ENCODE data around the gene PARVA. TPM values are rescaled to one million over a fixed set of nuclear protein-coding genes. Genes with fewer than 3 reads are reported as not detected.
A peak's percentile ranks its signal among the peaks of the same experiment; 100 is the strongest.

Gene PARVA
- total and polyA plus RNA-seq, 2 experiments from 2014 or later = 37.4 to 46.2 TPM

GRCh38 chr11:12397931-12398334, 20.6 kb downstream of the PARVA start:
- Histone ChIP-seq H4K20me1 (ENCODE audit: insufficient read depth, poor library complexity, severe bottlenecking) (no peaks in the 10 kb centered on the region), H3K27me3 (no peaks in the 10 kb centered on the region), H2AFZ (no peak overlapping the region), H3K9me3 (ENCODE audit: low read depth) (no peaks in the 10 kb centered on the region), H3K4me1 (ENCODE audit: insufficient read depth) (peaks cover 15% of the 10 kb centered on the region), H3K4me2 (peak overlapping the region; percentile 17), H3K9me2 (replicated peaks; ENCODE audit: insufficient read depth) (no peaks in the 10 kb centered on the region), H3K79me2 (peaks cover 90% of the 10 kb centered on the region), H3K27ac (peak overlapping the region; percentile 48), H3K36me3 (replicated peaks; ENCODE audit: insufficient read depth, low read depth) (no peaks in the 10 kb centered on the region), H3K4me3 (no peak overlapping the region)
- TF ChIP-seq CTCF (IDR thresholded peaks at IDR 0.05; ENCODE audit: poor library complexity) = no peak
- no peak for TF ChIP-seq EZH2phosphoT487 (IDR thresholded peaks at IDR 0.05; ENCODE audit: low read depth, severe bottlenecking, unreplicated experiment)
- TF ChIP-seq EZH2 (IDR thresholded peaks at IDR 0.05; ENCODE audit: borderline replicate concordance) = no peak
- WGBS (ENCODE audit: low lambda C conversion rate, missing lambda C conversion rate) = 62% methylated on average over 5 of the region's 5 CpGs
- DNase-seq (ENCODE audit: low spot score) = peak; percentile 40

- Histone ChIP-seq H3K79me2 (peaks cover 90% of the 10 kb centered on the region), H4K20me1 (ENCODE audit: insufficient read depth, poor library complexity, severe bottlenecking) (no peaks in the 10 kb centered on the region), H3K9me2 (replicated peaks; ENCODE audit: insufficient read depth) (no peaks in the 10 kb centered on the region), H3K4me1 (ENCODE audit: insufficient read depth) (peaks cover 28% of the 10 kb centered on the region), H2AFZ (no peak overlapping the region), H3K27ac (no peak overlapping the region), H3K27me3 (no peaks in the 10 kb centered on the region), H3K4me3 (no peak overlapping the region), H3K36me3 (replicated peaks; ENCODE audit: insufficient read depth, low read depth) (no peaks in the 10 kb centered on the region), H3K4me2 (no peak overlapping the region), H3K9me3 (ENCODE audit: low read depth) (no peaks in the 10 kb centered on the region)
- DNase-seq (ENCODE audit: low spot score) = no peak
- TF ChIP-seq CTCF (IDR thresholded peaks at IDR 0.05; ENCODE audit: poor library complexity) (no peak), EZH2phosphoT487 (IDR thresholded peaks at IDR 0.05; ENCODE audit: low read depth, severe bottlenecking, unreplicated experiment) (no peak), EZH2 (IDR thresholded peaks at IDR 0.05; ENCODE audit: borderline replicate concordance) (no peak)
These were observed 22.0 kb downstream of the PARVA start for GRCh38 chr11:12399355-12399754.

- DNase-seq (ENCODE audit: low spot score) = no peak
- Histone ChIP-seq H3K36me3 (replicated peaks; ENCODE audit: insufficient read depth, low read depth) (no peaks in the 10 kb centered on the region), H4K20me1 (ENCODE audit: insufficient read depth, poor library complexity, severe bottlenecking) (no peaks in the 10 kb centered on the region), H3K4me2 (no peak overlapping the region), H3K79me2 (peaks cover 89% of the 10 kb centered on the region), H2AFZ (no peak overlapping the region), H3K4me1 (ENCODE audit: insufficient read depth) (peaks cover 28% of the 10 kb centered on the region), H3K27ac (peak overlapping the region; percentile 78), H3K9me2 (replicated peaks; ENCODE audit: insufficient read depth) (no peaks in the 10 kb centered on the region), H3K4me3 (no peak overlapping the region), H3K27me3 (no peaks in the 10 kb centered on the region), H3K9me3 (ENCODE audit: low read depth) (no peaks in the 10 kb centered on the region)
- TF ChIP-seq EZH2phosphoT487 (IDR thresholded peaks at IDR 0.05; ENCODE audit: low read depth, severe bottlenecking, unreplicated experiment) (no peak), CTCF (IDR thresholded peaks at IDR 0.05; ENCODE audit: poor library complexity) (no peak), EZH2 (IDR thresholded peaks at IDR 0.05; ENCODE audit: borderline replicate concordance) (no peak)
- 86% methylated on average over 4 of the region's 4 CpGs for WGBS (ENCODE audit: low lambda C conversion rate, missing lambda C conversion rate)
These were observed 24.7 kb downstream of the PARVA start for GRCh38 chr11:12402025-12402424.

- Histone ChIP-seq H3K36me3 (replicated peaks; ENCODE audit: insufficient read depth, low read depth) (no peaks in the 10 kb centered on the region), H3K27me3 (no peaks in the 10 kb centered on the region), H3K9me3 (ENCODE audit: low read depth) (no peaks in the 10 kb centered on the region), H4K20me1 (ENCODE audit: insufficient read depth, poor library complexity, severe bottlenecking) (no peaks in the 10 kb centered on the region), H3K79me2 (peaks cover 90% of the 10 kb centered on the region), H3K4me1 (ENCODE audit: insufficient read depth) (peaks cover 28% of the 10 kb centered on the region), H3K4me3 (no peak overlapping the region), H3K9me2 (replicated peaks; ENCODE audit: insufficient read depth) (no peaks in the 10 kb centered on the region), H2AFZ (no peak overlapping the region), H3K27ac (peak overlapping the region; percentile 78), H3K4me2 (peak overlapping the region; percentile 29)
- 71% methylated on average over 8 of the region's 8 CpGs for WGBS (ENCODE audit: low lambda C conversion rate, missing lambda C conversion rate)
- DNase-seq (ENCODE audit: low spot score) = no peak
- TF ChIP-seq EZH2 (IDR thresholded peaks at IDR 0.05; ENCODE audit: borderline replicate concordance) = no peak
- no peak for TF ChIP-seq CTCF (IDR thresholded peaks at IDR 0.05; ENCODE audit: poor library complexity)
- TF ChIP-seq EZH2phosphoT487 (IDR thresholded peaks at IDR 0.05; ENCODE audit: low read depth, severe bottlenecking, unreplicated experiment) = no peak
These were observed 25.3 kb downstream of the PARVA start for GRCh38 chr11:12402691-12403120.
